Vagina (tissue), 2 donors: ENCODE data around the gene INHA. TPM values are rescaled to one million over a fixed set of nuclear protein-coding genes. Genes with fewer than 3 reads are reported as not detected.

ENCODE experiments used
- DNase-seq, 2 donors: peaks; one replicate each; pipeline ENCODE4 v3.0.0-alpha.2; 2017; ENCODE audit errors: extremely low spot score in 2 of 2
- H3K27ac ChIP-seq: fragments of 200-600 bp; sonication (generic); one replicate; pipeline ENCODE4 v1.5.1; 2019
- H3K27me3 ChIP-seq: fragments of 200-600 bp; sonication (generic); one replicate; pipeline ENCODE4 v1.5.1; 2019
- H3K36me3 ChIP-seq, 2 donors: fragments of 200-600 bp; sonication (generic); one replicate each; pipeline ENCODE4 v1.5.1; 2017 to 2019
- H3K4me1 ChIP-seq: fragments of 200-600 bp; sonication (generic); one replicate; pipeline ENCODE4 v1.5.1; 2019
- H3K4me3 ChIP-seq, 2 donors: fragments of 200-600 bp; sonication (generic); 1 replicate in 1 of 2; 2 replicates in 1 of 2; pipeline ENCODE4 v1.5.1; 2016 to 2019
- H3K9me3 ChIP-seq: fragments of 200-600 bp; sonication (generic); one replicate; pipeline ENCODE4 v1.5.1; 2019
- POLR2A ChIP-seq, 2 donors: fragments of 450-650 bp; IDR thresholded peaks; one replicate each; pipeline ENCODE4 v1.6.1; 2017; ENCODE audit warnings: antibody characterized with exemption in 2 of 2, mild to moderate bottlenecking in 2 of 2, moderate library complexity in 2 of 2
- POLR2AphosphoS5 ChIP-seq, 2 donors: sonication (generic); formaldehyde crosslinking; IDR thresholded peaks; one replicate each; pipeline ENCODE4 v1.9.0; 2017; ENCODE audit warnings: antibody characterized with exemption in 2 of 2, mild to moderate bottlenecking in 2 of 2, low read depth in 1 of 2; ENCODE audit not compliant: insufficient read depth in 1 of 2
- intact Hi-C: fragments of 100-400 bp; cut with DNase I; formaldehyde crosslinking; loops from one replicate; pipeline ENCODE4 v1.15.1; 2023
- total RNA-seq: library from RNA; depleted of rRNA; stranded (reverse); fragments of >200 nt; gene quantifications from one replicate; pipeline ENCODE4 v1.2.3, GENCODE V29; 2016
- TF ChIP-seq, protein P1 (sequence below), 3 experiments: fragments of 450-650 bp in 2 of 3; fragments of 200-600 bp in 1 of 3; sonication (generic) in 1 of 3; IDR thresholded peaks; one replicate each; pipeline ENCODE4 v1.5.1; 2017 to 2019; ENCODE audit warnings: antibody characterized with exemption in 3 of 3, mild to moderate bottlenecking in 2 of 3, moderate library complexity in 2 of 3

Gene INHA
- total RNA-seq, 1 donor from 2014 or later, result 0.74 TPM

DNA sequence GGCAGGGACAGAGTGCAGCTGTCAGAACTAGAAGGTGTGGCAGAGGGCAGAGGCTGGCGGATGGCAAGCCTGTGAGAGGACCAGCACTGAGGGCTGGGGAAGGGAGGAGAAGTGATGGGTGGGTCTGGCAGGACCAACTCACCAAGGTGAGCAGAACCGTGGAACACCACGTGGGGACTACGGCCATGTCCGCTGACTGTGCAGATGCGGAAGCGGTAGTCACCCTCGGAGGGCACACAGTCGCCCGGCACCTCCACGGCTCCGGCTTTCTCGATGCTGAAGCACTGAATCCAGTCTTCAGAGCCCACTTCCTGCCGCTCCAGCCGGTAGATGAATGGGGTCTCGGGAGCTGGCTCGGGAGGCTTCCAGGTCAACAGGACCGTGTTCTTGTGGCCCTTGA is 5.0 kb upstream of the INHA start:
- Histone ChIP-seq H3K27ac (no peak overlapping the region), H3K27me3 (no peaks in the 10 kb centered on the region), H3K4me3 (no peak overlapping the region), H3K9me3 (no peaks in the 10 kb centered on the region), H3K4me1 (peaks cover 14% of the 10 kb centered on the region), H3K36me3 (peaks cover 0 to 11% of the 10 kb centered on the region in 2 donors)
- TF ChIP-seq POLR2A (IDR thresholded peaks at IDR 0.05), result no peak
- TF ChIP-seq, protein P1, sequence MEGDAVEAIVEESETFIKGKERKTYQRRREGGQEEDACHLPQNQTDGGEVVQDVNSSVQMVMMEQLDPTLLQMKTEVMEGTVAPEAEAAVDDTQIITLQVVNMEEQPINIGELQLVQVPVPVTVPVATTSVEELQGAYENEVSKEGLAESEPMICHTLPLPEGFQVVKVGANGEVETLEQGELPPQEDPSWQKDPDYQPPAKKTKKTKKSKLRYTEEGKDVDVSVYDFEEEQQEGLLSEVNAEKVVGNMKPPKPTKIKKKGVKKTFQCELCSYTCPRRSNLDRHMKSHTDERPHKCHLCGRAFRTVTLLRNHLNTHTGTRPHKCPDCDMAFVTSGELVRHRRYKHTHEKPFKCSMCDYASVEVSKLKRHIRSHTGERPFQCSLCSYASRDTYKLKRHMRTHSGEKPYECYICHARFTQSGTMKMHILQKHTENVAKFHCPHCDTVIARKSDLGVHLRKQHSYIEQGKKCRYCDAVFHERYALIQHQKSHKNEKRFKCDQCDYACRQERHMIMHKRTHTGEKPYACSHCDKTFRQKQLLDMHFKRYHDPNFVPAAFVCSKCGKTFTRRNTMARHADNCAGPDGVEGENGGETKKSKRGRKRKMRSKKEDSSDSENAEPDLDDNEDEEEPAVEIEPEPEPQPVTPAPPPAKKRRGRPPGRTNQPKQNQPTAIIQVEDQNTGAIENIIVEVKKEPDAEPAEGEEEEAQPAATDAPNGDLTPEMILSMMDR (IDR thresholded peaks at IDR 0.05), result no peak
- no peak for TF ChIP-seq POLR2AphosphoS5 (IDR thresholded peaks at IDR 0.05; ENCODE audit: insufficient read depth in 1 of 2, low read depth in 1 of 2)
- no peak for DNase-seq
- intact Hi-C loops, result no loop called here

DNA sequence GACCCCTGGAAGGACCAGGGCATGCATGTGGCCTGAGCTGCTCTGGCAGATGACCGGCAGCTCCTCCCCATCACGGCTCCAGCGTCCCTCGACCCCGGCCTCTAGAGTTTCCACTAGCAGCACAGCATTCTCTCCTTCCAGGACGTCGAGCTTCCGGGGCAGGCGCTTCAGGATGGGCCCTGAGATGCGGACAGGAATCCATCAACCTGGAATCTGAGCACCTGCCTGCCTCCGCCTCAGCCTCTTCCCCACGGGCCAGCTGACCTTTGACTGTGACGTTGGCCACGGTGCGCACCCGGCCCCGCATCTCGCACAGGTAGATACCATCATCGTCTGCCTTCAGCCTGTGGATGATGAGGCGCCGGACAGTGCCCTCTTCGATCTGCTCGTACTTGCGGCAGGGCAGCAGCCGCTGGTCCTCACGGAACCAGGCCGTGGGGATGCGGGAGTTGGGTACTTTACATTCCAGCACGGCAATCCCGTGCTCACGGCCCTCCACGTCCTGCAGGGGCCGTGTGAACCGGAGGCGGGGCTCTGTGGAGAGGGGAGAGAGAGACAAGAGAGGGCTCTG is 4.2 kb upstream of the INHA start:
- Histone ChIP-seq H3K9me3 (no peaks in the 10 kb centered on the region), H3K36me3 (peaks cover 0 to 4% of the 10 kb centered on the region in 2 donors), H3K4me3 (no peak overlapping the region), H3K4me1 (peaks cover 14% of the 10 kb centered on the region), H3K27me3 (no peaks in the 10 kb centered on the region), H3K27ac (no peak overlapping the region)
- TF ChIP-seq POLR2AphosphoS5 (IDR thresholded peaks at IDR 0.05; ENCODE audit: insufficient read depth in 1 of 2, low read depth in 1 of 2) (no peak), POLR2A (IDR thresholded peaks at IDR 0.05) (no peak)
- TF ChIP-seq, protein P1 (IDR thresholded peaks at IDR 0.05), result no peak
- intact Hi-C loops, result no loop called here
- DNase-seq, result no peak

DNA sequence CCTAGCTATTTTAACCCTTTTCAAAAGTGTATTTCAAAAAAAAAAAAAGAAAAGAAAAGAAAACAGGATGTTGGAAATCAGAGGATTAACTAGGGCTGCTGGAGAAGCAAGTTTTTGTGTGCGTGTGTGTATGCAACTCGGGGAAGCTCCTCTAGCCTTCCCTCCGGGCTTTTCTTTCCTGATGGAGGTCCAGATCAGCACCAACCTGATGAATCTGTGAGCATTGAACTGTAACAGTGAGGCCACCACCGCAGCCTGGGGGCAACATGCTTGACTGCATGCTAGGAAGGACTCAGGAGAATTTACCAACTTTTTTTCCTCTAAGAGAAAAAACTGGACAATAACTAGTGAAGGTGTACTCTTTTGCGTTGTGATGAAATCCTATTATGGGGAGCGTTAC is 3.1 kb upstream of the INHA start:
- no peak for DNase-seq
- intact Hi-C loops, result no loop called here
- H3K9me3 ChIP-seq, result no peaks in the 10 kb centered on the region
- no peaks in the 10 kb centered on the region for H3K27me3 ChIP-seq
- TF ChIP-seq POLR2A (IDR thresholded peaks at IDR 0.05), result no peak
- TF ChIP-seq, protein P1 (IDR thresholded peaks at IDR 0.05), result no peak
- no peak for TF ChIP-seq POLR2AphosphoS5 (IDR thresholded peaks at IDR 0.05; ENCODE audit: insufficient read depth in 1 of 2, low read depth in 1 of 2)
- no peak overlapping the region for H3K4me3 ChIP-seq
- H3K27ac ChIP-seq, result no peak overlapping the region
- peaks cover 14% of the 10 kb centered on the region for H3K4me1 ChIP-seq
- H3K36me3 ChIP-seq, result no peaks in the 10 kb centered on the region

DNA sequence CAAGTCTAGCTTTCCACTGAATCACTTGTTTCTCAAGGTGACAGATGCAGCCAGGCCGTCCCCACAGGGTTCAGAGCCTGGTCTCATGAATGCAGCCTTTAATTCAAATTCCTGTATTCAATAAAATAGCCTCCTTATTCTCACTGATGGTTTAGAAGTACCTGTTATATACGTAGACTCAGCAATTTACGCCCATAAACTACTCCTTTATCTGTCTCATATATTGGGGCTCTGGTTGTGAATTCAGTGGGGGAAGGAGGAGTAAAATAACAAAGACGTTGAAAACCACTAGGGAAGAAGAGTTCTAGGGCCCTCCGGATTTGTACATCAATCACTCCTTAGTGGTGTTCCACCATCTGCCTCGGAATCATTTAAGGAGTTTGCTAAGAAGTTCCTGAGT is 2.5 kb upstream of the INHA start:
- H3K4me3 ChIP-seq, result peak overlapping the region in 1 of 2 donors; percentile 97
- intact Hi-C loops, result no loop called here

More for the DNA sequence above, 2.5 kb upstream of the INHA start:
- Histone ChIP-seq H3K27me3 (no peaks in the 10 kb centered on the region), H3K27ac (no peak overlapping the region), H3K9me3 (no peaks in the 10 kb centered on the region), H3K36me3 (no peaks in the 10 kb centered on the region), H3K4me1 (peaks cover 14% of the 10 kb centered on the region)
- TF ChIP-seq POLR2A (IDR thresholded peaks at IDR 0.05) (no peak), POLR2AphosphoS5 (IDR thresholded peaks at IDR 0.05; ENCODE audit: insufficient read depth in 1 of 2, low read depth in 1 of 2) (no peak)
- TF ChIP-seq, protein P1 (IDR thresholded peaks at IDR 0.05), result no peak
- no peak for DNase-seq
